ENCODE measurements around the gene ESRRA.

GRCh38 chr11:64321026-64321425 lies 15.7 kb downstream of the ESRRA start:
- TF ChIP-seq EZH2phosphoT487 (IDR thresholded peaks at IDR 0.05; ENCODE audit: insufficient read depth, low read depth) (no peak), EZH2 (IDR thresholded peaks at IDR 0.05; ENCODE audit: insufficient read depth, poor library complexity, severe bottlenecking) (no peak)

Data from GM23248 (cell line).